KMS-11 (cell line): ENCODE results near the gene ORAI3.
"Not testable (repeated sequence)": the region's sequence is repeated elsewhere in the genome, so short reads cannot be mapped to it uniquely, and the experiment has no call there.

ENCODE experiments used
- H2AFZ ChIP-seq: fragments of 200-600 bp; sonication (generic); 2 replicates; pipeline ENCODE4 v1.6.1; 2016; ENCODE audit warnings: antibody characterized with exemption, mixed run types, low read depth
- H3K27ac ChIP-seq: fragments of 200-600 bp; sonication (generic); 2 replicates; pipeline ENCODE4 v1.6.1; 2016; ENCODE audit warnings: mild to moderate bottlenecking, mixed run types
- H3K27me3 ChIP-seq: fragments of 200-600 bp; sonication (generic); 2 replicates; pipeline ENCODE4 v1.6.1; 2017; ENCODE audit warnings: mild to moderate bottlenecking, low read depth, mixed run types, moderate library complexity; ENCODE audit not compliant: insufficient read depth
- H3K36me3 ChIP-seq: fragments of 200-600 bp; sonication (generic); 2 replicates; pipeline ENCODE4 v1.6.1; 2017; ENCODE audit warnings: mild to moderate bottlenecking, mixed run types; ENCODE audit not compliant: insufficient read depth
- H3K4me1 ChIP-seq: fragments of 200-600 bp; sonication (generic); 2 replicates; pipeline ENCODE4 v1.6.1; 2016; ENCODE audit warnings: mild to moderate bottlenecking, low read depth, mixed run types; ENCODE audit not compliant: poor library complexity, severe bottlenecking
- H3K4me2 ChIP-seq: fragments of 200-600 bp; sonication (generic); 2 replicates; pipeline ENCODE4 v1.7.0; 2016; ENCODE audit warnings: mild to moderate bottlenecking, mixed run types
- H3K4me3 ChIP-seq: fragments of 200-600 bp; sonication (generic); IDR thresholded peaks from 2 replicates; pipeline ENCODE4 v1.6.1; 2017; ENCODE audit warnings: low read depth, low read length, mixed read lengths; ENCODE audit not compliant: insufficient read depth
- H3K79me2 ChIP-seq: fragments of 200-600 bp; sonication (generic); 2 replicates; pipeline ENCODE4 v1.6.1; 2016; ENCODE audit warnings: low read depth, mixed run types; ENCODE audit not compliant: insufficient read depth
- H3K9ac ChIP-seq: fragments of 200-600 bp; sonication (generic); 2 replicates; pipeline ENCODE4 v1.6.1; 2016; ENCODE audit warnings: mild to moderate bottlenecking, mixed run types
- H4K20me1 ChIP-seq: fragments of 200-600 bp; sonication (generic); 2 replicates; pipeline ENCODE4 v1.6.1; 2016; ENCODE audit warnings: mild to moderate bottlenecking, mixed run types; ENCODE audit not compliant: insufficient read depth
- CTCF ChIP-seq: fragments of 200-600 bp; sonication (generic); conservative IDR thresholded peaks from 2 replicates; pipeline ENCODE4 v1.6.1; 2017; ENCODE audit warnings: low read depth, mild to moderate bottlenecking, antibody characterized with exemption, low read length, moderate library complexity, mixed read lengths

ORAI3 gene

GRCh38 chr16:30931068-30931650 is 17.7 kb upstream of the ORAI3 start:
- Histone ChIP-seq H3K4me2 (no peak overlapping the region), H3K27me3 (no peaks in the 10 kb centered on the region), H3K79me2 (no peaks in the 10 kb centered on the region), H4K20me1 (no peaks in the 10 kb centered on the region), H3K4me3 (no peak overlapping the region), H3K27ac (no peak overlapping the region), H2AFZ (no peak overlapping the region), H3K36me3 (no peaks in the 10 kb centered on the region; the same call in 1 of the 2 replicates), H3K9ac (no peak overlapping the region), H3K4me1 (no peaks in the 10 kb centered on the region)
- TF ChIP-seq CTCF: no peak

DNA sequence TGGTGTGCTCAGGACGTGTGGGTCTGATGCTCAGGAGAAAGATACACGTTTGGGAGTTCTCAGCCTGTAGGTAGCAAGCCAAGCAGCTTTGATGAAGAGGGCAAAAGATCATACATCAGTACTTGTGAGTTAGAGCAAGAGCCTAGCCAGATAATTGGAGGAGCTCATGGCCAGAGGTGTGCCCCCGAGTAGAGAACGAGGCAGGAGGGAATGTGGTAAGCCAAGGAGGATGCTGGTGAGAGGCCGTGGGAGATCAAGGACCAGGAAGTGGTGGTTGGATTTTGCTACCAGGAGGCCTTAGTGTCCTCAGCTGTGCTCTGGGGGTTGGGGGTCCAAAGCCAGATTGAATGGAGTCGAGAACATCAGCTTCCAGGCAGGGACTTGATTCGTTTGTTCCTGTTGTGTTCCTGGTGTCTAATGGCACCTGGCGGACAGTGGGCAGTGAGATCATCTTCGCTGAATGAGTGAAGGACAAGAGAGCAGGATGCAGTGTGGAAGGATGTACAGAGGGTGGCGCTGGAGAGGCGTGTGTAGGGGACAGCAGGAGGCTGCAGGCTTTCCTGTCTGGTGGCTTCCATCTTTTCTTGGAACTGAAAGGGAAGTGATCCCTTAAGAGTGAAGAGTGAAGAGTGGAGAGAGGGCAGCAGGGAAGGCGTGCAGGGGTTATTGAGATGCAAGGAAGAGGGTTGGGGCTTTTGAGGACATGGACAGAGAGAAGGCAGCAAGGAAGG is 13.9 kb upstream of the ORAI3 start:
- no peak overlapping the region for H2AFZ ChIP-seq
- H4K20me1 ChIP-seq: no peaks in the 10 kb centered on the region
- H3K79me2 ChIP-seq: no peaks in the 10 kb centered on the region
- no peak overlapping the region for H3K9ac ChIP-seq
- H3K4me2 ChIP-seq: no peak overlapping the region
- no peak overlapping the region for H3K4me3 ChIP-seq
- no peaks in the 10 kb centered on the region for H3K27me3 ChIP-seq
- no peak overlapping the region for H3K27ac ChIP-seq
- H3K36me3 ChIP-seq: no peaks in the 10 kb centered on the region; the same call in 1 of the 2 replicates
- peak; percentile 79 for TF ChIP-seq CTCF
- no peaks in the 10 kb centered on the region for H3K4me1 ChIP-seq

DNA sequence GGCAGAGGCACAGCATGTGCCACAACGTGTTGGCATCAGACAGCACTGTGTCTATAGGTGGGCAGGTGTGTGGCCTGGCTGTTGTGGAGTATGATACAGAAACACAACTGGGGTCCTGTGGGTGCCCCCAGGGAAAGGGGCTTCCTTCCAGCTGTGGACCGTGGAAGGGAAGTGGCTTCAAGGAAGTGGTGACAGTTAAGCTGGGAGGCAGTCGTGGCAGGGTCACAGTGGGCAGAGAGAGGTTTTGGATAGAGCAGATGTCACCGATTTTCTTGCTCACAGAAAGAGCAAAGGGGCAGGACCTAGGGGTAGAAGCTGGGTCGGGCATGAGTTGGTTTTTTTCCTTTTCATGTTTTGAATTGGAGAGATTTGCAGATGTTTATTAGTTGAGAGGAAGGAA is 11.2 kb upstream of the ORAI3 start:
- Histone ChIP-seq H2AFZ (no peak overlapping the region), H3K79me2 (no peaks in the 10 kb centered on the region), H3K9ac (no peak overlapping the region), H3K4me1 (peaks cover 19% of the 10 kb centered on the region), H3K27me3 (no peaks in the 10 kb centered on the region), H3K4me3 (no peak overlapping the region), H3K4me2 (no peak overlapping the region), H4K20me1 (no peaks in the 10 kb centered on the region), H3K27ac (no peak overlapping the region), H3K36me3 (no peaks in the 10 kb centered on the region; the same call in 1 of the 2 replicates)
- no peak for TF ChIP-seq CTCF

- not testable (repeated sequence) for H3K27ac ChIP-seq, H3K9ac ChIP-seq, H3K4me3 ChIP-seq, H4K20me1 ChIP-seq, H3K4me2 ChIP-seq, H2AFZ ChIP-seq, H3K79me2 ChIP-seq, H3K27me3 ChIP-seq, H3K36me3 ChIP-seq
- H3K4me1 ChIP-seq: peaks cover 24% of the 10 kb centered on the region
Observed at GRCh38 chr16:30939571-30939970, 9.3 kb upstream of the ORAI3 start.
